Measurements from ENCODE around the gene ZNF12. TPM values are rescaled to one million over a fixed set of nuclear protein-coding genes. Genes with fewer than 3 reads are reported as not detected.

The ZNF12 gene
- total and polyA plus RNA-seq, 12 donors: 6.4 to 26.5 (median 18.2) TPM

- DNase-seq: no peak
- WGBS, 4 donors: 90 to 93% (median 92%) methylated on average over 21 to 24 of the region's 24 CpGs
- H3K4me3 ChIP-seq: no peak overlapping the region
- TF ChIP-seq CTCF (IDR thresholded peaks at IDR 0.05) (no peak), POLR2A (IDR thresholded peaks at IDR 0.05) (no peak)
- peaks cover 0 to 54% of the 10 kb centered on the region in 2 donors for H3K36me3 ChIP-seq (replicated peaks in 1 of 2)
- H3K4me1 ChIP-seq (replicated peaks in 1 of 2): peaks cover 0 to 11% of the 10 kb centered on the region in 2 donors
- H3K27me3 ChIP-seq: no peaks in the 10 kb centered on the region
- H3K9me3 ChIP-seq (replicated peaks in 1 of 3): no peaks in the 10 kb centered on the region
- intact Hi-C loops (cut with DNase I): no loop called here
- H3K27ac ChIP-seq: no peak overlapping the region
These were observed 64.4 kb downstream of the ZNF12 start for GRCh38 chr7:6642239-6642839.

- no peaks in the 10 kb centered on the region for H3K27me3 ChIP-seq
- no peak overlapping the region for H3K27ac ChIP-seq
- TF ChIP-seq POLR2A (IDR thresholded peaks at IDR 0.05) (no peak), CTCF (IDR thresholded peaks at IDR 0.05) (no peak)
- intact Hi-C loops (cut with DNase I): no loop called here
- 81 to 87% (median 83%) methylated on average over 13 to 15 of the region's 15 CpGs for WGBS, 4 donors
- H3K9me3 ChIP-seq (replicated peaks in 1 of 3): no peaks in the 10 kb centered on the region
- H3K4me1 ChIP-seq (replicated peaks in 1 of 2): peaks cover 0 to 13% of the 10 kb centered on the region in 2 donors
- peaks cover 0 to 53% of the 10 kb centered on the region in 2 donors for H3K36me3 ChIP-seq (replicated peaks in 1 of 2)
- DNase-seq: no peak
- no peak overlapping the region for H3K4me3 ChIP-seq
These were observed 65.3 kb downstream of the ZNF12 start for GRCh38 chr7:6641305-6642035.

GRCh38 chr7:6640246-6640721, 66.5 kb downstream of the ZNF12 start:
- TF ChIP-seq CTCF (IDR thresholded peaks at IDR 0.05) (no peak), POLR2A (IDR thresholded peaks at IDR 0.05) (no peak)
- no peak for DNase-seq
- intact Hi-C loops (cut with DNase I): no loop called here
- Histone ChIP-seq H3K36me3 (replicated peaks in 1 of 2) (peaks cover 0 to 46% of the 10 kb centered on the region in 2 donors), H3K27ac (no peak overlapping the region), H3K4me3 (no peak overlapping the region), H3K27me3 (no peaks in the 10 kb centered on the region), H3K4me1 (replicated peaks in 1 of 2) (peaks cover 0 to 16% of the 10 kb centered on the region in 2 donors), H3K9me3 (replicated peaks in 1 of 3) (no peaks in the 10 kb centered on the region)
- 71 to 79% (median 79%) methylated on average over 11 of the region's 11 CpGs for WGBS, 4 donors

GRCh38 chr7:6639627-6640026, 67.1 kb downstream of the ZNF12 start:
- no peaks in the 10 kb centered on the region for H3K9me3 ChIP-seq (replicated peaks in 1 of 3)
- no peak for DNase-seq
- peaks cover 0 to 39% of the 10 kb centered on the region in 2 donors for H3K36me3 ChIP-seq (replicated peaks in 1 of 2)
- no peak overlapping the region for H3K4me3 ChIP-seq
- H3K27me3 ChIP-seq: no peaks in the 10 kb centered on the region
- peaks cover 0 to 16% of the 10 kb centered on the region in 2 donors for H3K4me1 ChIP-seq (replicated peaks in 1 of 2)
- no peak overlapping the region for H3K27ac ChIP-seq
- intact Hi-C loops (cut with DNase I): no loop called here
- 86 to 98% (median 95%) methylated on average over 8 to 11 of the region's 11 CpGs for WGBS, 4 donors
- TF ChIP-seq CTCF (IDR thresholded peaks at IDR 0.05) (no peak), POLR2A (IDR thresholded peaks at IDR 0.05) (no peak)
